Measurements from ENCODE around the gene PBX1.
"Not testable (repeated sequence)": the region's sequence is repeated elsewhere in the genome, so short reads cannot be mapped to it uniquely, and the experiment has no call there.

Gene PBX1

DNA sequence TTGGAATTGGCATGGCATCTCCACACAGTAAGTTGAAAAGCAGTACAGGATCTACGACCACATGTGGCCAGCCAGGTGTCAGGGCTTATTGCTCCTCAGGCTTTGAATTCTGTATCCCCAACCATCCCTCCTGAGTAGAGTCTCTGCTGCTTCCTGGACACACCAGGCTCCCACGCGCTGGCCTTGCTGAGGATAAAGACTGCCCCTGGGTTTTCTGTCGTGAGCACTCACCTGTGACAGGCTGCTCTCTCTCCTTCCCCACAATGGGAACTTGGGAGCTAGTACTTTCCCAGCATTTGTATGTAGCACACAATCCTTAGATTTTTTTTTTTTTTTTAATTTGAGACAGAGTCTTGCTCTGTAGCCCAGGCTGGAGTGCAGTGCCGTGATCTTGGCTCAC lies 33.6 kb downstream of the PBX1 start:
- DNase-seq: no peak

DNA sequence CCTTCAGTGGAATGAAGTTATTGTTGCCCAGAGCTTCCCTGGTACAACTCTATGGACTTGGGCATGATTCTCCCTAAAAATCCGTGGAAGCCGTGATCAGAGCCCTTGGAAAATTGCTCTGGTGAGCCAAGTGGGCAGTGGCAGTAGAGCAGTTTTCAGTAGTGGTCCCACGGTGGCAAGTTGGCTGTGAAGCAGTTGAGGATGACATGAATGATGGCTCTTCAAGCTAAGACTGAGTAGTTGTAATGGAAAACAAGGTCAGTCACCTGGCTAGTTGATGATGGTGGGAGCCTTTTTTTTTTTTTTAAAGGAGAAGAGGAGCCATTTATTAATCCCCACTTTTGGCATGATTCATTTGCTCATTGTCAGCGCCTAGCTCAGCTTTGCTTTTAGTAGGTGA lies 36.2 kb downstream of the PBX1 start:
- no peak for DNase-seq

DNA sequence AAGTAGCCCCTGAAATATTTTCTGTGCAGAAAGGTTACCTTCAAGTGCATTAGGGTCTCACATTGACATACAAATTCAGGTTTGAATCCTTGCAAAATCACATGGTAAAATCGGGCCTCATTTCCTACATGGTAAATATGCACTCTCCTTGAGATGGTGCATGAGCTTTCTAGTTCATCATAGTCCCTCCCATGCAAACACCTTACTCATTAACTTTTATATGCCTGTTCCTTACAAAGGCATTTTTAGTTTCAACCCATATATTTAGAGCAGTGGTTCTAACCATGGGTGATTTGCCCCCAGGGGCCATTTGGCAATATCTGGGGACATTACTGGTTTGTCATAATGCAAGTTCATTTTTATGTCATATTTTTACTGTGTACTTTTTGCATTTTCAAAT lies 37.2 kb downstream of the PBX1 start:
- DNase-seq: no peak

DNA sequence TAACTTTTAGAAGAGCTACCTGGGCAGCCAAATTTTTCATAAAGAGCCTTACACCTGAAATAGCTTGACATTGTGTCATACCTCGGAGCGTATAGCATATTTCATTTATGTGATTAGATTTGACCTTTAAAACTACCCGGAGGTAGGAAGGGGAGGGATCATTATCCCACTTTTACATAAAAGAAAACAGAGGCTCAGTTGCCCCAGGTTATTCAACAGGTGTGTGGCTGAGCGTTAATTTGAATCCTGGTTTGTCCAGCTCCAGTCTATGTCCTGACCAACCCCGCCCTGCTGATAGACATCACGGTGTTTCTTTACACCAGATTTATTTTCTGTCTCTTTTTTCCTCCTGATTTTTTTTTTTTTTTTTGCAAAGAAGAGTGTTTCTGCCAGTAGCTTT lies 39.7 kb downstream of the PBX1 start:
- DNase-seq: no peak

DNA sequence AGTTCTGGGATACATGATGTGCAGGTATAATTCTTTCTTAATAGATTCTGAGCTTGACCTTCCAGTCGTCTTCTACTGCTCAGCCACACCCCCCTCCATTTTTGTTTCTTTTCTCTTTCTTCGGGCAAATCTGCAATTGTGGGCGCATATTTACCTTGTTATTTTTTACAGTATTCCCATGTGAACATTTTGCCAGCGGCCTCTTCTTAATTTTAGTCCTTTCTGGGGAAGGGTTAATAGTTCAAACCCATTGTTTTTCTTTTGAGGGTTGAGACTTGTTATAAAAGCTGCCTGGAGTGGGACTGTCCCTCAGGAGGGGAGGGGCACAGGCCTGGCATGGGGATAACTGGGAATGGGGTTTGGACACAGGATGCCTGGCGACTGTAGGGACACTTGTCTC lies 40.3 kb downstream of the PBX1 start:
- no peak for DNase-seq

DNA sequence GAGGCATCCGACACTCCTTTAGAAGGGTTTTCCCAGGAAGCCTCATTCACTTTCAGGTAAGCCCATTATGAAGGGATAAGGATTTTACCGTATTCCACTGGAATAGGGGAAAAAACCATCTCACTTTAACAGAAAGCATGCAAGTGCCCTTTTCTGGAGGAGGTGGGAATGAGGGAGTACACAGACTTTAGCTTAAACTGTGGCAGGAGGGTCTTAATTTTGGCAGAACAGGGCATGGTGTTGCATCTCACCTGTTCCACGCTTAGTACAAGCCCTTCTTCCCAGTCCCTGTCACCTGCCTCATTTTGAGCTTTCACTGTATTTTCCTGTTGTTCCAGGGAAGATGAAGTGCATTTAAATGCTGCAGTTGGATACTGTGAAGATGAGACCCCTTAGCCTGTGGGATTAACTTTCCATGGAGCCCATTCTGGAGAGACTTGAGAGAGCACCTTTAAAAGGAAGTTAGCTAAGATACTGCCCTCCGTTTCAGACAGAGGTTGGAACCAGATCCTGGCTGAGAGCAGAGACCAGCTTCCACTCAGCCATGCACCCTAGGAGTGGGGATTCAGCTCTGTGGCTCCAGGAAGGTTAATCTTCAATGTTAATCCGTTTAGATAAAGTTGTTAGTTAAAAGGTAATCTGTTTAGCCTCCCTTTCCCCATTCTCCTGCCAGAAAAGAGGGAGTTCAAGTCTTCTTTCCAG lies 42.6 kb downstream of the PBX1 start:
- DNase-seq: no peak

DNA sequence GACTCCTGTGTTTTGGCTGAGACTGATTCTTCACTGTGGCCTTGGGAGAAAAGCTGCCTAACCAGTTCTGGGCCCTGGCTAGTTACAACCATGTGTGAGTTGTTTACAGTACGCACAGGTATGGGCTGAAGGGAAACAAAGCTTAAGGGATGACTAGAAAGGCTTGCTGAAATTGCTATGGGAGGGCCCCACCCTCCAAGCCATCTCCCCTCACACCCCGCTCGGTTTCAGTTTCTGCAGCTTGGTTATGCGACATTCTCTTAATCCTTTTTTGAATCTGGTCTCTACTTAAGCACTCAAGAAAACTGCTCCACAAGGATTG lies 43.1 kb downstream of the PBX1 start:
- DNase-seq: no peak

DNA sequence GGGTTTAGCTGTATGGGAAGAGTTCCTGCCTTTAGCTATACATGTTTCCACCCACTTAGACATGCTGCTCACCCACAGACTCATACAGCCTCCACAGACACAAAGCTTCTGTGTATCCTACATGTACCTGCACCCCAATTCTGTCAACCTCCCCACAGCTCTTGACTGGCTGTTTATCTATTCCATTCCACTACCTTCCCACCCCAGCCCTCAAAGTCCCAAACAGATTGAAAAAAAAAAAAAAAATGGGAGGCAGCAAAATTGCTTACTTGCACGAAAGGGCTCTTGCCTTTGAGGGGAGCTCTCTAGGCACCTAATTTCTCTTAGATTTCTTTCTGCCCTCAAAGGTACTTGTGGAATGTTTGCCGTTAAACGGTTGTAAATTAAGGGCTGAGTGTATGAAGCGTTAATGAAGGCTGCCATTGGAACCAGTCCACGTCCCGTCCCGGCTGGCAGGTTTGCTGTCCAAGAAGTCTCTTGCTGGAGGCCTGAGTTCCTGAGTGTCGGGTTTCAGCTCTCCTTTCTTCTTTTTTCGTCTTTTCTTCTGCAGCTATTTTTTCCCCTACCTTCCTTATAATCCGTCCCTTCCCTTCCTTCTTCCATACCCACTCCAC lies 43.6 kb downstream of the PBX1 start:
- peak; percentile 65 for DNase-seq

DNA sequence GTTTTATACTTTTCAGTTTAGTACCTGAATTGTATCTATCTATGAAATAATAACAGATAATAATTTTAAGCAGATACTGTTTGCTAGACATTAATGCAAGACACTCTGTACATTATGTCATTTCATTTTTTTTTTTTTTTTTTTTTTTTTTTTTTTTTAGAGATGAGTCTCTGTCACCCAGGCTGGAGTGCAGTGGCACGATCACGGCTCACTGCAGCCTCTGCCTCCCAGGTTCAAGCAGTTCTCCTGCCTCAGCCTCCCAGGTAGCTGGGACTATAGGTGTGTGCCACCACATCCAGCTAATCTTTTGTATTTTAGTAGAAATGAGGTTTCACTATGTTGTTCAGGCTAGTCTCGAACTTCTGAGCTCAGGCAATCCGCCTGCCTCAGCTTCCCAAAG lies 44.8 kb downstream of the PBX1 start:
- DNase-seq: not testable (repeated sequence)

DNA sequence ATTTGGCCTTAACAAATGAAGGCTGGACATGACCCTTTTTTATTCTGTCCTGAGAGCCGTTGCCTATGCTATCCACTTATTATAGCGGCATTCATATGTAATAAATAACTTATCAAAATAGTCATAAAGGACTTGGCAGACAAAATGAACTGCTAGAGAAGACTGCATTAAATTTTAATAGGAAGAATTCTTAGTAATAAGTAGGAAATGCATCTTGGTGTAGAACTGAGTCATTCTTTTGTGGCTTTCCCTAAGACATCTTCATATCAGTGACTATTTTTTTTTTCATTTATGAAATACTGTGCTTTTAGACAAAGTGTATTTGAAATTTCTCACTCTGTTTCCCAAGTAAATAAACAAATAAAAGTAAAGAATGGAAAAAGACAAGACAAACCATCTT lies 45.6 kb downstream of the PBX1 start:
- DNase-seq: no peak

DNA sequence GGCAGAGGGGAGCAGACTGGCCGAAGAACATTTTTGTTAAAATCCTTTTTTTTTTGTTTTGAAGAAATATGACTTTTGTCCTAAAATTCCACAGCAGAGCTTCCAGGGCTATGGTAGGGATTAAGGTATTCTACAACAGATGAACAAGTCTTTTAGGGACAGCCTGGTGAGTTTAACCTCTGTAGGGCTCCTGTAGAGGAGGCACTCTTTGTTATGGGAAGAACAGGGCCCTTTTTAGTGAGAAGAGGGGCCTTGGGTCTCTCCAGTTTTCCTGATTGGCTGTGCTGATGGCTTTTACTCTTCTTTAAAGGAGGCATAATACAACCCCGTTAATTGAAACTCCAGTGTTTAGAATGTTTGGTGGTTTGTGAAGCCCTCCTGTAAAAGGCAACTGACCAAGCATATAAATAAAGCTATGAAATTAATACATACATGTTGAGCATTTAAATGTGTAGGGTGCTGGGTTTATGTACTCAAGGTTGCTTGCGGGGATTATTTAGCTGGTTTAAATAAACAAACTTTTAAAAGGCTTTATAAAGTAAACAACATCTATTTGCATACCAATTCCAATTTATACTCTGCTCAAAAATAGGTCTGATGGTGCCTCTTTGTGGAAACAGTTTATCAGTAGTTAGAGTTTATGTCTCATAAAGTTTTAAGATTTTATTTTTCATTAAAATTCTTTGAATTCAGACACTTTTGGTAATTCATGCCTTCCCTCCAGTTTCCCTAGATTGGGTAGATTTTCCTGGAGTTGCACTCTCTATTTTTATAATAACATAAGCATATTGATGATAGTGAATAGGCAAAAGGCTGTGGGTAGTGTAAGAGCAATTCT lies 46.5 kb downstream of the PBX1 start:
- peak; percentile 15 for DNase-seq

DNA sequence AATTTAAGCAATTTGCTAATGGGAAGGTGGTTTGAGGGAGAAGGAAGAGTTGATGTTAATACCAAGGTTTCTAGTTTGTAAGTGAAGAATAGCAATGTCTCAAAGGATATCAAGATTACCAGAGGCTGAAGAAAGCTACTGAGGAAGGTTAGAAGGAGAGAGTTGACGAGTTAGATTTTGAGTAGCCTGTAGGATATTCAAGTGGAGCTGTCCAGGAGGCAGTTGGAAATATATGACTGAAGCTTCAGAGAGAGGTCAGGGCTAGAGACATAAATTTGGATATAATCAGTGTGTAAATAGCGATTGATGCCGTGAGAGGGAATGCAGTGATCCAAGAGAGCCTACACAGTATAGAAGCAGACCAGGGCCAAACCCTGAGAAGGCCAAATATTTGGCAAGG lies 48.4 kb downstream of the PBX1 start:
- DNase-seq: no peak

DNA sequence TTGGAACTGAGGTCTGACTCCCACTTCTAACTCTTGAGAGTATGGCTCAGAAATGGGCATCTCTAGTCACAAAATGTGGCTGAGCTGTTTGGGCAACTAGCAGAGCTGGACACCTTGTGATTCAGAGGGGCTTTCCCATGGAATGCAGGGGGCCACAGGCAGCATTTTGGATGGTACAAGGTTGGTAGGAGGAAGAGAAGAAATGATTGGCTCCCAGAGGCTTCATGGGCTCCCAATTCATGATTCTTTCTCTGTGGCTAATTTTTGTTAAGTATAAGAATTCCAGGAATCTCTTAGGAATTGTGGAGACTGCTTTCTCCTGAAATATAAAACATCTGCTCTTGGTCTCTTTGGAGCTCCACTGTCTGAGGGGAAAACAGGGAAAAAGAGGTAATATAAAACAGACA lies 49.7 kb downstream of the PBX1 start:
- DNase-seq: no peak

DNA sequence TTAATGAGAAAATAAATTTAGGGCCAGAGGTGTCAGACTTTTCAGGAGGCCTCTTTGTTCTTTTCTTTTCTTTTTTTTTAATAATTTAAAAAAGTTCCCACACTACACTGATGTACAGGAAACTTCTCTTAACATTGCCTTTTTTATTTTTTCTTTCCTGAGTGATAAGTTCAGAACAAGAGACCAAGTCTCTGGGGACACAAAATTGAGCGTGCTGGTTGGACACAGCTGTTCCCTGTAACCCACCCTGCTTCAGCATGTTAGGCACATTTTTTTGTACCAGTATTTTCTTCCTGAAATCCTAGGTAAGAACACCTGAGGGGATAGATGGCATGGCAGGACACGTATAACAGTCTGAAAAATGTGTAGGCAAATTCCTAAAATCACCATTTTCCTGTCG lies 50.1 kb downstream of the PBX1 start:
- no peak for DNase-seq

DNA sequence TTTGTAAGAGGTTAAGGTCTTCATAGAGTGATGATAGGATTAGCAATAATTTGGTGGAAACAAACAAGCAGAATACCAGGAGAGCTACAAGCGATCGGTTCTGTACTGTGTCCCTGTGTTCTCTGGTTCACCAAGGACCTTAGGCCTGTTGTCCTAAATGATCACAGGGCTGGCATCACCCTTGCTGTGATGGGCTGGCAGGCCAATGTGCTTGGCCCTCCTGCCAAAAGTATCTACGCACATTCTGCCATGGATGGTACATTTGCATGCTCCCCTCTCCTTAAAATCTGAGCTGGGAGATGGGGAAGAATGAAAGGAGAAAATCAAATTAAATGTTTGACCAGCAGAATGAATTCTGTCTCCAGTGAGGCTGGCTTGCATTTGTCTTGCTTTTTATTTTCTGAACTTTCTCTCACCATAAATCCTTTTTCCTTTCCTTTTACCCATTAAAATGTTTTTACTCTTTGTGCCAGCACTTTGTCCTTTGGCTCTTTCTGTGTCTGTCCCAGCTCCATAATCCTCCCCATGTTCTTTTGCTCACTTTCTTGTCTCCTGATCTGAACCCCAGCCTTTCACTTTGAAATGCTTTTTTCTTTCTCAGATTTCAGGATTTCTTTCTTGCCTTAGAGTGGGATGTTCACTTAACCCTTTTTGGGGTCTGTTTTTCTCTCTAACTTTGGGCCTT lies 51.7 kb downstream of the PBX1 start:
- DNase-seq: no peak

DNA sequence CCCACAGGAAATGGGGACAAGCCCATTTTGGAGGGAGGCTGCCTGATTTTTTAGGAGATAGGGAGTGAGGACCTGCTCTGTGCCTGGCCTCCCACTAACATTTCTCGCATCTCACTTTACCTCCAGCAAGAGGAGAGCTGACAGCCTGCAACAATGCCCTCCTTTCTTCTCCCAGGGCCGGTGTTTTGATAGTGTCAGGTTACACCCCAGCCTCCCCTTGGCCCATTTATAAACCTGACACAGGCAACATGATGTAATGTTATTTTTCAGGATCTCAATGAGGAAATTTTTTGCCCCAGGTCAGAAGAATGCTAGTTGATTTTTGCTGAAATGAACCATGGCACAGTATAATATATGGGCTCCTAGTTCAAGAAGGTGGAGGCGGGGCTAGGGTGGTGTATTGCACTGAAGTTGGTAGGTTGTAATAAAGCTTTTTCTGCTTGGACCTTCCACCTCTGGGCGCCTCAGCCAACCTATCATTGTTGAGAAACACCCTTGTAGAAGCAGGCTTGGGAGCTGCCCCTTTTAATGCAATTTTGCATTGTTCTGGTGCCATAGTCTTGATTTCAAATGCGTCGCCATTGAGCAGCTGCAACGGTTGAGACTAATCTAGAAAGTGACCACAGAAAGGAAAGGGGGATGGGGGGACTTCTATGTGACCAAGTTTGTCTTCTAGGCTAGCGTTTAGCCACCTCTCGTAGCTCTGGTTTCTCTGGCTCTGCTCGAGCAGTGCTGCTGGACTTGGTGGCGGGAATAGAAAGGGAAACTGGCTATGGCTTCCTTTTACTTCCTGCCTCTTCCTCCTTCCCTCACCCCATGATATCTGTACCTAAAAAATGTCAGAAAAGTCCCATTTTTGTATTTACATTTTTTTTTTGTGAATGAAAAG lies 53.0 kb downstream of the PBX1 start:
- peak; percentile 90 for DNase-seq

DNA sequence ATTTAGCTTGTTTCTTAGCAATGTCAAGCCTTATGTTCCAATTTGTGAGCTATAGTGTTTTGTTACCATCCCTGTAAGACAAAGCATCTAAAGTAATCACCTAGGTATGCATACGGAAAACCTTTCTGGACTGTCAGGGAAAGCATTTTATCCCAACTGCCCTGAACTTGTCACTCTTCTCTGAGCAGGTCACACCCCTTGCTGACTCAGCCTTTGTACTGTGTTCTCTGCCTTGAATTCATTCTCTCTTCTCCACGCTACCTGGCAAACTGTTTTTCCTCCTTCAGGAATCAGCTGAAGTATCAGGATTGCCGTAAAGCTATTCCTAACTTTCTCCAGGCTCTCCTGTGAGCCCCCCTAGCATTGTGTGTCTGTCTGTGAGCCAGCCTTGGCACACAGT lies 54.2 kb downstream of the PBX1 start:
- DNase-seq: no peak

DNA sequence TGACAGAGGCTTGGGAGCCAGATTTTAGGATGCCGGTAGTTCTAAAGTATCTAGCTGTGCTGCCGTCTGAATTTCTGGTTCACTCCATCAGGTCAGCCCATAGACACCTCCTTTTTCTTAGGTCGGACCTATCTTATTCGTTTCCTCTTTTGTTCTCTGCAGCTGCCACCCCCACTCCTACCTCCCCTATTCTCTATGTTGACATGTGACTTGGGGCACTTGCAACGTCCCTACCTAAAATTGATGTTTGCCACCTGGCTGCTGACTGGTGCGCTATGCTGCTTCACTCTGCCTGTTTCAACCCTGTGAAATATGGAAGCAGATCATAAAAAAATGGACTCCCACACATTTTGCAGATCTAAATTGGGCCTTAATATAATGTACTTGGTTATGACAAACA lies 55.3 kb downstream of the PBX1 start:
- DNase-seq: no peak

DNA sequence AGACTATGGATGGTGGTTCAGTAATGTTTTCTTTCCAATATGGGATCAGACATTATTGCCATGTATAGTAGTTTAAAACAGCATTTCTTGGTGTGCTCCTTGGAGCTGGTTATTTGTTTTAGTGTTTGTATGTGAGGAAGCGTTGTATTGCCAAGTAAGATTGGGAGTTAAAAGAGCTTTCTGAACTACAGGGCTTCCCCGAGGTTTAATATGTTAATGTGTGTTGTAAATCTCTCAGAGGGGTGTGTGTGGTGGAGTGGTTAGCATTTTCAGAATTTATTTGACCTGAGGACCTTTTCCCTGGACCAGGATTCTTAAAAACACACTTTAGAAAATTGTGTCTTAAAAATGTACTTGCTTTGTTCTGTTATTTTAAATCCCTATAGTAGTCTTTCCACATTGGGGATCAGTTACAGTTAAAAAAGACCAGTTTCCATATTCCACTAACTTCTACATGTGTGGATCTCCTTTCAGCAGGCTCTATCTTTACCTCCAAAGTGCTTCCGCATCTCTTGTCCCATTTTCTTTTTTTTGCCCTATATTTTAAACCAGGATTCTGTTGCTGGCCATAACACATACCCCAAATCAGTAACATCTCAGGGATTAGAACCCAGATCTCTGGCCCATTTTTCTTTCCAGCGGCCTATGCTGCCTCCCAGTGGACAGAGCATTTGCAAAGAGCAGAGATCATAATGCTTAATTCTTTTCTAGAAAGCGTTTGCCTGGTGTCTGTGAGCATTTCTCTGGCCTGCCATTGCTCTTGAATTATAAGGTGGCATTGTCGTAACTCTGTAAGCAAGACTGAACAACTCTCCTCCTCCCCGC lies 58.6 kb downstream of the PBX1 start:
- DNase-seq: peak; percentile 63

DNA sequence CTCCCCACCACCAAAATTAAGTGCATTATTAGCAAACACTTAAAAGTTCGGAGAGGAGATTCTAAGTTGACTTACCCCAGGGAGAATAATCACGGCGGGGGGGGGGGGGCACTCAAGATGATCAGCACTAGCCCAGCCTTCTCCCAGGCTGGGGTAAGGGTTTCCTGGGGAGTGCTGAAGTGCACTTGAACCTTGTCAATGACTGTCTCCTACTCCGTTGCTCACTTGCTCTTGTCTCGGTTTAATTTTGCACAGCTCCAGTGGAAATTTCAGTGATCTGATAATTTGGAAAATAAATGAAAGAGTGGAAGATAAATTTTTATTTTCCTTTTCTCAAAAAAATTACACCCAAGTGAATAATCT lies 59.2 kb downstream of the PBX1 start:
- peak; percentile 55 for DNase-seq

DNA sequence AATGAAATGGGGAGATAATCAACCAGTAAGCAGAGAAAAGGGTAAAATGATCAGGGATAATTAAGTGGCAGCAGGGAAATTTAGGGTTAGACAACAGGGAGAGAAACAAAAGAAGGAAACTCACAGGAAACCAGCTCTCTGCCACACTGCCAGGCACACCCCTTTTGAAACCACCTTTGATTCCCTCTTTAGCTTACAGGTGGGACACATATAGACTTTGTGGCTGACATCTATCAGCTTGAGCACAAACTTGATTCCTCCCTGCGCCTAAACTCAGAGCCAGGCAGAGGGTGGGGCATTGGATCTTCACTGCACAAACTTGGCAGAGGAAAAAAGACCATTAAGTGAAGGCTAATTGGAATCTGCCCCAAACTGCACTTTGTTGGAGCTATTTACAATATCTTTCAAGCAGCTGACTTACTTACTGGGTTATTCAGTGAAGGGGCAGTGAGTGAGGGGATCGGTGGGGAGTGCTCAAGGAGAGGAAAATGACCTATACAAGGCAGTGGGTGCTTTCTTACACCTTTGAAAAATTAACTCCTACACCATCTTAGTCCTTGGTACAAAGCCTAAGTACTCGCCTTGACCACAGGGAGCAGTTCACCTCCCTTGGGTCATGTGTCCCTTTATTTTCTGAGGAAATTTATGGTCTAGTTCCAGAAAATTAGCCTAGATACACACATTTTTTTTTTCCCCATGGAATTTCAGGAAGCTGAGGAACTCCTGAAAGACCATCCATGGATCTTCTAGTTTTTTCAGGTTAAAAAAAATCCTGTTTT lies 60.2 kb downstream of the PBX1 start:
- DNase-seq: no peak
